ENCODE results near the gene LIF.

- no peak for TF ChIP-seq CTCF (IDR thresholded peaks at IDR 0.05; ENCODE audit: insufficient read depth, low read length)
- TF ChIP-seq POLR2AphosphoS5 (IDR thresholded peaks at IDR 0.05; ENCODE audit: low read depth), result no peak
These were observed 17.3 kb upstream of the LIF start for GRCh38 chr22:30263883-30264282.
